ENCODE data around the gene SEMA3F.

GRCh38 chr3:50182533-50183099 lies 27.5 kb downstream of the SEMA3F start:
- TF ChIP-seq CTCF (conservative IDR thresholded peaks at IDR 0.05; ENCODE audit: low read depth, low read length) (no peak), CEBPB (IDR thresholded peaks at IDR 0.05; ENCODE audit: low read depth, low read length) (no peak), POLR2A (IDR thresholded peaks at IDR 0.05; ENCODE audit: low read depth, low read length) (no peak), SMC3 (IDR thresholded peaks at IDR 0.05; ENCODE audit: low read depth, low read length) (no peak)
